Astrocyte (in vitro differentiated cells and primary cell): Measurements from ENCODE around the gene MDFI.

Experiments
- CTCF ChIP-seq: IDR thresholded peaks from 2 replicates; pipeline ENCODE4 v1.5.1; 2011; ENCODE audit warnings: low read depth, mild to moderate bottlenecking, inconsistent platforms, low read length, moderate library complexity; ENCODE audit not compliant: insufficient read depth
- EZH2 ChIP-seq: IDR thresholded peaks from 2 replicates; pipeline ENCODE4 v1.6.1; 2012; ENCODE audit warnings: mild to moderate bottlenecking, low read length, inconsistent platforms; ENCODE audit not compliant: insufficient read depth

DNA sequence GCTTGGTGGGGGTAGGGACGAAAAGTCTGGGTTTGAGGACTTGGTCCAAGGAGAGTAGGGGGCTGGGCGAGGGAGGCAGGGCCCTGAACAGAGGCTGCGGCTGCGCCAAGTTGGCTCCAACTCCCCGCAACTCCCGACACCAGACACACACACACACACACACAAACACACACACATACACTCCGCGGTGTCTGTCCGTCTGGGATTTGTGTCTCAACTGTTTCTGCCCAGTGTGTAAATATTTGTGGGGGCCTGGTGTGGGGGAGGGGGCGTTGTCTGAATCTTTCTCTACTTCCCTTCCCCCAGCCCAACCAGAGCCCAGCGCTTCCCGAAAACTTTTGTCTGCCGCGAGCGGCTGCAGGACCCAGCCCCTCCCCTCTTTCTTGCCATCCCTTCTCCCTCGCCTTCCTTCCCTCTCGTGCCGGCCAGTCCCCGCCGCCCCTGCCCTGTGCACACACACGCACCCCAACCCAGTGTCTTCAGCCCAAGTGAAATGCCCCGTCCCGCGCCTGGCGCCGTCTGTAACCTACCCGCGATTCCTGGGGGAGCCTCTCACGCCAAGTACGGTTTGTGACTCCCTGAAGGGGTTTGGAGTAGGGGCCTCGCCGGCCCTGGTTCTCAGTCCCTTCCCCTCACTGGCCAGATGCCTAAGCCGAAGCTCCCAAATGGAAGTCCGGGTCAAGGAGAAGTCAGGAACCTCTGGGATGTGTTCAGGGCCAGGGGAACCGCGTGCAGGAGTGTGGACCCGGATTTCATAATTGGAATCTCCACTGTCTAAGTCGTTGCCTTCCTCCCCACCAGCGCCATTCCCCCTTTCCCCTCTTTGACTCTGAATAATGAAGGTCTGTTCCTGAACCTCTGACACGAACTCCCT is 904 bp downstream of the MDFI start:
- TF ChIP-seq CTCF (no peak), EZH2 (no peak)
